Measurements from ENCODE around the gene MCM6. TPM values are rescaled to one million over a fixed set of nuclear protein-coding genes. Genes with fewer than 3 reads are reported as not detected.

The MCM6 gene
- total RNA-seq, 1 experiment from 2014 or later = 18.5 TPM

DNA sequence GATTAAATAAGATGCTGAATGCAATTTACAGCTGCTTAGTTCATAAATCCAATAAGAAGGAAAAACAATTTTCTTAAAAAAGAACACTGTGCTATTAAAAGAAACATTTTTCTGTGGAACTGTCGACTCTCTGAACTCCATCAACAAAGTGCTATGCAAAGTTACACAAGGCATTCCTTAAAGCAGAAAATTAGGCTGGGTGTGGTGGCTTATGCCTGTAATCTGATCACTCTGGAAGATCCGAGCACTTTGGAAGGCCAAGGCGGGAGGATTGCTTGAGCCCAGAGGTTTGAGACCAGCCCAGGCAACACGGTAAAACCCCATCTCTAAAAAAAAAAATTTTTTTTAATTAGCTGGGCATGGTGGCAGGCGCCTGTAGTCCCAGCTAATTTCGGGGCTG is 13.0 kb downstream of the MCM6 start:
- no peak for DNase-seq (ENCODE audit: low read depth)

- DNase-seq (ENCODE audit: low read depth) = no peak
Observed at GRCh38 chr2:135862718-135863117, 13.5 kb downstream of the MCM6 start.

GRCh38 chr2:135853401-135853800 is 22.8 kb downstream of the MCM6 start:
- no peak for DNase-seq (ENCODE audit: low read depth)

GRCh38 chr2:135851858-135852257 is 24.4 kb downstream of the MCM6 start:
- no peak for DNase-seq (ENCODE audit: low read depth)

- no peak for DNase-seq (ENCODE audit: low read depth)
Observed at GRCh38 chr2:135850892-135851668, 25.2 kb downstream of the MCM6 start.

GRCh38 chr2:135849087-135849486 is 27.2 kb downstream of the MCM6 start:
- DNase-seq (ENCODE audit: low read depth) = no peak

GRCh38 chr2:135845997-135846396 is 30.2 kb downstream of the MCM6 start:
- no peak for DNase-seq (ENCODE audit: low read depth)

DNA sequence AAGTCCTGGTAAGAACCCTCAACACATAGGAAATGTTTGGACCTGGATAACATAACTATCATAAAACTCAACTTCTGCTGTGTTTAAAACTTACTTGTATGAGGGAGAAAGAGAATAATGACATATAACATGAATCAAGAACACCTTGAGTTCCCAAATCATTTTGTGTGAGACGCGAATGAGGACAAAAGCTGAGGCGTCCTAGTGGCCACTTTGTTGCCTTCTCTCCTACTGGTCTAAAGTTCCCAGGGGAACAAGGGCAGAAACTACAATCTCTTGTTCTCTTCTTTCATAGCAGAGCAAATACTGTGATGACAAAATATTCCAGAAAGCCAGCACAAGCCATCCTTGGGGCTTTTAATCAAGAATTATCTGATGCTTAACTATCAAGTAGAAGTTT is 31.0 kb downstream of the MCM6 start:
- DNase-seq (ENCODE audit: low read depth) = no peak

DNA sequence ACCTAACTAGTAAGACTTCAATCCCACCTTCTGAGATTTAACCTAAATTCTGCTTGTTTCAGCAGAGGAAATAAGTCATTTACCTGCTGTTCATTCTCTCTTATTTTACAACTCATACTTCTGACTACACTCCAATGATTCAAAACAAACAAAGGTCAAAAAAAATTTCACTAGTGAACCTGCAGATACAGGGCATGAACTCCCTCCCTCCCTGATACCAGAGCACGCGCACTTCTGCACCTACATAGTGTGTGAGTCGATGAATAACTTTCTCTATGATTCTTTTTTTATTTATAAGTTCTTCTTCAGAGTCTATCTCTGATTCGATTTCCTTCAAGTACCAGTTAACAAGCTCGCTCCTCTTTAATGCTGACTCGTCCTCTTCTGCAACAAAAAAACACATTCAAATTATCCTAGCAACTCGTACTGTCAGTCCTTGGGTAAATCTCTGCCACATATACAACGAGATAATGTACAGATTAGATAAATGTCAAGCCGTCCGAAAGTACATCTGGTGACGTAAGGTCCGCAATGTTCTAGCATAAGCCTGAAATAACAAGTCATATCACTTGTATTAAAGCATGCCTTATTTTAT is 31.8 kb downstream of the MCM6 start:
- no peak for DNase-seq (ENCODE audit: low read depth)

DNA sequence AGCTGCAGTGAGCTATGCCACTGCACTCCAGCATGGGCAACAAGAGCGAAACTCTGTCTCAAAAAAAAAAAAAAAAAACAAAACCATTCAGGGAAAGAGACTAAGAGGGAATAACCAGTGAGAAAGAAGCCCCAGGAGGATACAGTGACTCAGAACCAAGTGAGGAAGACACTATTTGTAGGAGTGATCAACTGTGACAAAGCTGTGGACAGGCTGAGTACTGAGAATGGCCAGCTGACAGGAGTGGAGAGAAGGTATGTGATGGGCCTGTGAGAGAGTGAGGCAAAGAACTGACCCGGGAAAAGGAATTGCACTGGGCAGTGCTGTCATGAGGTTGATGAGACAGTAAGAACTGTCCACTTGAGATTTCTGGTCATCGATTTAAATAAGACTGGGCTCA is 32.6 kb downstream of the MCM6 start:
- DNase-seq (ENCODE audit: low read depth) = no peak

DNA sequence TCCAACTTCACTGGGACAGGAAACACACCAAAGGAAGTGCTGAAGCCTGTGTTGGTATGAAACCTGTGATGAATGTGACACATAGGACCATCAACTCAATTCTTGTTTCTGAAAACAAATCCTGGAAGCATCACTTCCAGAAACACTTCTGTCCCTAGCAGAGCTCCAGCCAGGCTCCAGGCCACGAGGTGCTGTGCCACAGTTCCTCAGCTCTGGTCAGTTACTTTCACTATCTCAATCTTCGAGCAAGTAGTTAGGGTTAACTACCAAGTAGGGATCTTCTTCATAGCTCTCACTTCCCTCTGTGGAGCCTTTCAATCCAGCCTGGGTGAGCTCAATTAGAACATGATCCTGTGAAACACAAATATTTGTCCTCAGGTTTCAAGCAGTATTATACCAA is 35.6 kb downstream of the MCM6 start:
- DNase-seq (ENCODE audit: low read depth) = no peak

DNA sequence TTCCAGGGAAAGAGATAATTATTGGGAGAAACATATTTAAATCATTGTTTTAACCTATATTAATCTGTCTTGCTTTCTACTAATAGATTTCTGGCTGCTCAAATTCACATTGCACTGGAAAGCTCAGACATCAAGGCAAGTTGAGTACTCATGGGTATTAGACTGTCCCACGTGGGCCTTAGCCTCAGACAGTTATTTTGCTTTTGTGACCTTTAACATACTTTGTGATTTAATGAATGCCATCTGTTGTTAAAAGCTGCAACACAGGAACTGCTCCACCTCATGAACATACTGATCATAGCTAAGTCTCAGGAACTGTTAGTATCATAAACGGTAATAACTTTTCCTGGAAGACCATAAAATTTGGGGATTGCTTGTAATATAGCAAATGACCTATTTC is 36.5 kb downstream of the MCM6 start:
- no peak for DNase-seq (ENCODE audit: low read depth)

- DNase-seq (ENCODE audit: low read depth) = no peak
Observed at GRCh38 chr2:135838502-135838901, 37.7 kb downstream of the MCM6 start.

GRCh38 chr2:135836596-135837270 is 39.5 kb downstream of the MCM6 start, which contains the start of gene LCT:
LCT (minus strand) TSS chr2:135837184; CDS start chr2:135837169, 15 bp downstream.
- DNase-seq (ENCODE audit: low read depth) = no peak

GRCh38 chr2:135832891-135833290 is 43.4 kb downstream of the MCM6 start:
- DNase-seq (ENCODE audit: low read depth) = no peak

DNA sequence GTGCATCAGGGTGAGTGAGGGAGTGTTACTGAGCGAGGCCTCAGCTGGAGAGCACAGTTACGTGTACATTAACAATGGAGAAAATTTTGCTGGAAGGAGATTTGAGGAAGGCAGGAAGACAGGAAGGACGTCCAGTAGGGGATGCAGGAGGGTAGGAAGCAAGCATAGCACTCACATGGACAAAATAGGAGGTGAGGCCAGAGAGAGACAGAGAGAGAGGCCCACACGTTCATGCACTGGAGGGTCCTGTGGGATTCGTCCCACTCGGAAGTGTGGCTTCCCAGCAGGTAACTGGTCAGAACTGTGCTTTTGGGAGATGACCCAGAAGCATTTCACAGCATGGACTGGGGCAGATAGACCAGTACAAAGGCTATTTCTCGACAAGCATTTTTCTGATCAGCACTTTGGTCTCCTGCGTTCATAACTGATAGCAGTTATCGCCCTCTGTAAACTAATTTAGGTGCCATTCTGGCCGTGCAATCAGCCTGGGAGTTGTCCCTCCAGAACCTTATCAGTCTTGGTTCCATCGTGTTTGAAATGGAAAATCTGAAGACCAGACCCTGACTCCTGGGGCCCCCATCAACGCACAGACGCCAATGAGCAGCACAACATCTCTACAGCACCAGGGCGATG is 44.9 kb downstream of the MCM6 start:
- DNase-seq (ENCODE audit: low read depth) = no peak

DNA sequence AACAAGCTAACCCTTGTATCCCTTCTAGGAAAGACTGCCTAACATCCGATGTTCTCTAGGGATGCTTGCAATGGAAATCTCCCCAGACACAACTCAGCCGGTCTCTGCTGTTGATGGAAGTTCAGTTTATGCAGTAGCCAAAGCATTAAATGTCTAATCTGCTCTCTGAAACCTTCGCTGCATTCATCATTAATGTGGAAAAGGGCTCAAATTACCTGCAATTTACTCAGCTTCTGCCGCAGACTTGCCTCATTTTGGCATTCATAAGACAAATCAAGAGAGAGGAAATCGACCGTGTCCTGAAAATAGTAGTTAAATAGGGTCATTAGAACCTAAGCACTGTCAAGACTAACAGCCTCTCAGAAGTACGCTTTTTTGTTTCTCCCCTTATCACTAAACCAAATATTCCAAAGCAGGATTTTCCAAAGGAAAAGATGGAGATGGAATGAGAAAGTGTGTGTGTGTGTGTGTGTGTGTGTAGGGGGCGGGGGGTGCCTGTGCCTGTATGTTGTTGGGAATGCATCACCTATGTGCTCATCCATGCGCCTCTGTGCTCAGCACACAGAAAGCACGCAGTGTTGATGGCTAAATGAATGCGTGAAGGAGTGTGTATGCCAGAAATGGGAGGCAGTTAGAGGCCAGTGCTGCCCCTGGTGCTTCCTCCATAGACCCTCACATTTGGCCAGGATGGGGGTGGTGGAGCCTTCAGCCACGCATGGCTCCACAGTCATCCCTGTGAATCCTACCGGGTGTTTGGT is 46.7 kb downstream of the MCM6 start:
- DNase-seq (ENCODE audit: low read depth) = no peak

GRCh38 chr2:135826544-135826943 is 49.7 kb downstream of the MCM6 start:
- no peak for DNase-seq (ENCODE audit: low read depth)

GRCh38 chr2:135825550-135826176 is 50.6 kb downstream of the MCM6 start:
- DNase-seq (ENCODE audit: low read depth) = no peak

GRCh38 chr2:135825131-135825530 is 51.1 kb downstream of the MCM6 start:
- no peak for DNase-seq (ENCODE audit: low read depth)

DNA sequence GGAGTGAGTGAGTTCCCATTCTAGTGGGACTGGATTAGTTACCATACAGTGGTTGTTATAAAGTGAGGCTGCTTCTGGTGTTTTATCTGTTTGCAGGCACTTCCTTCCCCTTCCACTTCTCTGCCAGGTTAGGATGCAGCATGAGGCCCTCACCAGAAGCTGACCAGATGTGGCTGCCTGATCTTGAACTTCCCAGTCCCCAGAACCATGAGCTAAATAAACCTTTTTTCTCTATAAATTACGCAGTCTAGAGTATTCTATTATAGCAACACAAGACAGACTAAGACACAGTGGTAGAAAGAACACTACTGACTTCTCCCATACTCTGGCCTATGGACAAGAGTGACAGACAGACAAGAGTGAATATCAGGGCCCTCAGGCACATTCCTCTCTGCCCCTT is 53.4 kb downstream of the MCM6 start:
- DNase-seq (ENCODE audit: low read depth) = no peak
